Cerebellar nuclear complex (tissue), 1 donor: ENCODE measurements around the gene STK32B.
"Not testable (repeated sequence)": the region's sequence is repeated elsewhere in the genome, so short reads cannot be mapped to it uniquely, and the experiment has no call there.

Experiments
- DNase-seq, 2 experiments: peaks; one replicate each; lab custom pipeline; 2025; lab: John Stamatoyannopoulos, UW

STK32B gene

DNA sequence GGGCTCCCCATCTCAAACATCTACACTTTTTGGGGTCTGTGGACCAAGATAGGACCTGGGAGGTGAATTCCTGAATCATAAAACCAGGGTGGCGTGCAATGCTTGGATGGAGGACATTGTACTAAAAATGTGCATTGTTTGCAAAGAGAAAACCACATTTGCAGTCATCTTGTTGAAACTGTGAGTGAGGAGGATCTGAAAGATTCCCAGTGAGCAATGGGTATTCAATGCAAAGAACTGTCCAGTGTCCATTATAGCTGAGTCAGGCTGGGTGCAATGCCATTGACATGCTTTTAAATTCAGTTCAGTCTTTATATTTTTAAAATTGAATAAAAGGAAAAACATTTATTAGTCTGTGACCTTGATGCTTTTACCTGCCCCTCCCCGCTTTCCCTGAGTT is 215.7 kb downstream of the STK32B start:
- DNase-seq = no peak

- no peak for DNase-seq
Measured at GRCh38 chr4:5267408-5267807, 216.1 kb downstream of the STK32B start.

GRCh38 chr4:5276475-5277075 is 225.3 kb downstream of the STK32B start:
- no peak for DNase-seq

- no peak for DNase-seq
Measured at GRCh38 chr4:5277079-5277478, 225.8 kb downstream of the STK32B start.

- no peak for DNase-seq
Measured at GRCh38 chr4:5278213-5278612, 226.9 kb downstream of the STK32B start.

GRCh38 chr4:5280069-5280468 is 228.8 kb downstream of the STK32B start:
- DNase-seq = not testable (repeated sequence)

- DNase-seq = no peak
Measured at GRCh38 chr4:5280828-5281227, 229.5 kb downstream of the STK32B start.

- DNase-seq = no peak
Measured at GRCh38 chr4:5283837-5284236, 232.6 kb downstream of the STK32B start.

DNA sequence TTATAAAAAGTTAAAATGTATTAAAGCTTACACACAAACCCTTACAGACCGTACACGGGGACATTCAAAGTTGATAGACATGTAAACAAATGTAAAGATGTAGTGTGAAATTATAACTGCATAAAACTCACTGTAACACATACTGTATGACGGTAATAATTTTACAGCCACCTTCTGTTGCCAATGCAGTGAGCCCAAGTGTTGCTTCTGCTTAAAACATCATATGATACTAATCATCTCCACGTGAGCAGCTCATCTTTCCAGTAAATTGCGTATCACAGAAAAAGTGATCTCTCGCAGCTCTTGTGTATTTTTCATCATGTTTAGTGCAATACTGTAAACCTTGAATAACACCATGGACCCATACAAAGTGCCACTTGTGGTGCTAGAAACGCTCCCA is 233.2 kb downstream of the STK32B start:
- no peak for DNase-seq

DNA sequence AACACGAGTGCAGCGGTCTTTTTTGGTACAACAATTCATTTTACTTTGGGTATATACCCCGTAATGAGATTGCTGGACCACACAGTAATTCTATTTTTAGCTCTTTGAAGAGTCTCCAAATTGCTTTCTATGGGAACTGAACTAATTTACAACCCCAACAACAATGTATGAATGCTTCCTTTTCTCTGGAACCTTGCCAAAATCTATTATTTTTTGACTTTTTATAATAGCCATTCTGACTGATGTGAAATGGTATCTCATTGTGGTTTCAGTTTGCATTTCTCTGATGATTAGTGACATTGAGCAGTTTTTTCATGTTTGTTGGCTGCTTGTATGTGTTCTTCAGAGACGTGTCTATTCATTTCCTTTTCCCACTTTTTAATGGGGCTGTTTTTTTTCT is 240.8 kb downstream of the STK32B start:
- no peak for DNase-seq

DNA sequence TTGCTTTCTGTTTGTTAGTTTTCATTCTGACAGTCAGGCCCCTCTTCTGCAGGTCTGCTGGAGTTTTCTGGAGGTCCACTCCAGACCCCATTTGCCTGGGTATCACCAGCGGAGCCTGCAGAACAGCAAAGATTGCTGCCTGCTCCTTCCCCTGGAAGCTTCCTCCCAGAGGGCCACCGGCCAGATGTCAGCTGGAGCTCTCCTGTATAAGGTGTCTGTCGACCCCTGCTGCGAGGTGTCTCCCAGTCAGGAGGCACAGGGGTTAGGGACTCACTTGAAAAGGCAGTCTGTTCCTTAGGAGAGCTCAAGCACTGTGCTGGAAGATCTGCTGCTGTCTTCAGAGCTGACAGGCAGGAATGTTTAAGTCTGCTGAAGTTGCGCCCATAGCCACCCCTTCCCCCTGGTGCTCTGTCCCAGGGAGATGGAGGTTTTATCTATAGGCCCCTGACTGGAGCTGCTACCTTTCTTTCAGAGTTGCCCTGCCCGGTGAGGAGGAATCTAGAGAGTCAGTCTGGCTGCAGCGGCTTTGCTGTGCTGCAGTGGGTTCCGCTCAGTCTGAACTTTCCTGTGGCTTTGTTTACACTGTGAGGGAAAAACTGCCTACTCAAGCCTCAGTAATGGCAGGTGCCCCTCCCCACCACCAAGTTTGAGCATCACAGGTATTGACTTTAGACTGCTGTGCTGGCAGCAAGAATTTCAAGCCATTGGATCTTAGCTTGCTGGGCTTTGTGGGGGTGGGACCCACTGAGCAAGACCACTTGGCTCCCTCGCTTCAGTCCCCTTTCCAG is 246.9 kb downstream of the STK32B start:
- not testable (repeated sequence) for DNase-seq

GRCh38 chr4:5300283-5300682 is 249.0 kb downstream of the STK32B start:
- no peak for DNase-seq

DNA sequence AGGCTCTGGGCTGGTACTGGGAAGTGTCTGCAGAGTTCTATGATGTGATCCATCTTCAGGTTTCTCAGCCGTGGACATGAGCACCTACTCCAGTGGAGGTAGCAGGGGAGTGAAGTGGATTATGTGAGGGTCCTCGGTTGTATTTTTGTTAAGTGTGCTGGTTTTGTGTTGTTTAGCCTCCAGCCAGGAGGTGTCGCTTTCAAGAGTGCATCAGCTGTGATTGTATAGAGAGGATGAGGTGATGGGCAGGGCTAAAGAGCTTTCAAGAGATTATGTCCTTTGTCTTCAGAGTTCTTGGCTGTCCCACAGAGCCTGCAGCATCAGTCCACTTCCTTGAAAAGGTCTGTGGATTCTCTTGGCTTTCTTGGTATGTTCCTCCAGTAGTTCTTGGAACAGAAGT is 256.6 kb downstream of the STK32B start:
- DNase-seq = no peak

DNA sequence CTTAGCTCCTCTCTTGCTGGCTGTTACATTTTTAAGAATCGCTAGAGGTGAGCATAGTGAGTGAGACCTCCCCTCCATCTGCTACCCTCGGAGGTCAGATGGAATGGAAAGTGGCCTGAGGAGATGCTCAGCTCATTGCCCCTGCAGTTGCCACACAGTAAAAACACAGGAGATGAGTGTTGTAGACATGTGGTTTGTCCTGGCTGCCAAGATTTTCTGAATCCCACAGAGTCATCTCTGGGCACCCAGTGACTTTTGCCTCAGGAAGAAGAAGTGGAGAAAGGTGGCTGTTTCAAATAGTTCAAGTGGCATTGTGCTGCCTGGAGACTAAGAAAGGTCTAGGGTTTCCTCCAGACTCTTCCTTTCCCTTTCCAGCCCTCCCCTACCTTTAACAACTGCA is 271.0 kb downstream of the STK32B start:
- DNase-seq = no peak

DNA sequence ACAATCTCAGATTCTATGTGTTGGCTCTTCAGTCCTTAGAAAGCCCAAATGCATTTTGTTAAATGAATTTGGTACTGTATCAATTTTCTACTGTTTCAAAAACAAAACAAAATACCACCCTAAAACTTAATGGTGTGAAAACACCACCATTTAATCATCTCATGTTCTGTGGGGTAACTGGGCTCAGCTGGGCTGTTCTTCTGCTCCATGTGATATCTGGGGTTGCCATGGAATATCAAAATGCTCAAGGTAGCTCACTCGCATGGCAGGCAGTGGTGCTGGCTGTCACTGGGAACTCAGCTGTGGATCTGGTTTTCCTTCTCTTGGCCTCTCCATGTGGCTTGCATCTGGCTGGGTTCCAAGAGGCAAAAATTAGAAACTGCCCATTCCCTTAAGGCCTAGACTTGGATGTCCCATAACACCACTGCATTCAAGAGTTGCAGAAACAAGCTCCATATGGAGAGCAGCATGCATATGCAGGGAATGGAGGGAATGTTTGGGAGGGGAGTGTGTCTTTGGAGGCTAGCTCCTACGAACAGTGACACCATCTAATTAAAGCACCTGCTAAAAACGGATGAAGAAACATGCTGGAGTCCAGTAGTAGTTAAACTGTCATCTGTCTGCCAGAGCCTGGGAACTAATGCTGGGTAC is 279.2 kb downstream of the STK32B start:
- DNase-seq = no peak

DNA sequence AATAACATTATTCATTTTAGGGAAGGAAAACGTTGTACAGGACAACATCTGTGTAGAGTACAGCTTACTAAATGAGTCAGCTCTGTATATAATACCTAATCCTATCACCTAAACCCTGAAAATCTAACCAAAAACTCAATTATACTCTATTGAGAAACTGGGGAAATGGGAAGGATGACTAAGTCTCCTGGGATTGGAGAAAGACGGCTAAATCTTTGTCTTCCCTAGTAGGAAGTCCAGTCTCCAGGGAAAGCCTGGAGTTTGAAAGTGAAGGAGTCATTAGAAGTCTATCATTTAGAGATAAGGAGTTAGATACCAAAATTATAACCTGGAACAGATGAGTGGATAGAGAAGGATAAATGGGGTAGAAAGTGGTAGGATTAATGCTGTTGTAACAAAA is 286.5 kb downstream of the STK32B start:
- no peak for DNase-seq

DNA sequence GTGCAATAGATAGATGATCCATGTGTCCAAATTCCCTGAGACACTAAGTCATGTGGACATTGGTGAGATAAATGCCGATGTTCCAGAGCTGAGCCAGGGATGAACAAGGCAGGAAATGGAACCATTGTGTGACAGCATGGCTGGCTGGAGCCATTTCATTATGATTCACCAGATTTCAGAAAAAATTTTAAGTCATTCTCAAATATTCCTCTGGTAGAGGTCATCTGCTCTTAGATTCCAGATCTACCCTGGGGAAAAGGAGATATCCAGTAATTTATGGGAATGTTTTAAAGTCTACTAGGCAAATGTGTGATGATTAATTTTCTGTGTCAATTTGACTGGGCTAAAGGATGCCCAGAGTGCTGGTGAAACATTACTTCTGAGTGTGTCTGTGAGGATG is 287.3 kb downstream of the STK32B start:
- no peak for DNase-seq

- DNase-seq = no peak
Measured at GRCh38 chr4:5340991-5341451, 289.7 kb downstream of the STK32B start.

DNA sequence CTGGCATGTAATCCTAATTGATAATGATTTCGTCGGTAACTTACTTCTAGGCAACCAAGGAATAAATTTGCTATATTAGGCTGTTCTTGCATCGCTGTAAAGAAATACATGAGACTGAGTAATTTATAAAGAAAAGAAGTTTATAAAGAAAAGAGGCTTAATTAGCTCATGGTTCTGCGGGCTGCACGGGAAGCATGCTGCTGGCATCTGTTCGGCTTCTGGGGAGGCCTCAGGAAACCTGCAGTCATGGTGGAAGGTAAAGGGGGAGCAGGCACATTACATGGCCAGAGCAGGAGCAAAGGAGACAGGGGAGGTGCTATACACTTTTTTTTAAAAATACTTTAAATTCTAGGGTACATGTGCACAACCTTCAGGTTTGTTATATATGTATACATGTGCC is 290.2 kb downstream of the STK32B start:
- no peak for DNase-seq

GRCh38 chr4:5355846-5356245 is 304.6 kb downstream of the STK32B start:
- DNase-seq = no peak

GRCh38 chr4:5357870-5358269 is 306.6 kb downstream of the STK32B start:
- DNase-seq = no peak

GRCh38 chr4:5361968-5362367 is 310.7 kb downstream of the STK32B start:
- no peak for DNase-seq

DNA sequence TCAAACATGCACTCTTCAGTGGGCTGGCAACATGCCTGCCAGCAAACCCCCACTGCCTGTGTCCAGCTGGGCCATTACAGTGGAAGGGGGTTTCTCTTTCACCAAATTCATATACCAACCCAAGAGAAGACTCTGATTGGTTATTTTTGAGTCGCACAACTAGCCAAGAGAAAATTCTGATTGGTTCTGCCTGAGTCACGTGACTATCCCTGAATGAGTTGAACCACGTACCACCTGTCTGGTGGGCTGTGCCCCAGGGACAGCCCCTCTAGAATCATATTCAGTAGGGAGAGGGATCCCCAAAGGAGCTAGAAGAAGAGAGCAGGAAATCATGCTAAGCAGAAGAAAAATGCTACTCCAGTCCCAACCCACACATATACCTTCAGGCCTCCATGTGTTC is 313.1 kb downstream of the STK32B start:
- no peak for DNase-seq
